ENCODE measurements around the gene APOC3.
"Not testable (repeated sequence)": the region's sequence is repeated elsewhere in the genome, so short reads cannot be mapped to it uniquely, and the experiment has no call there.

DNA sequence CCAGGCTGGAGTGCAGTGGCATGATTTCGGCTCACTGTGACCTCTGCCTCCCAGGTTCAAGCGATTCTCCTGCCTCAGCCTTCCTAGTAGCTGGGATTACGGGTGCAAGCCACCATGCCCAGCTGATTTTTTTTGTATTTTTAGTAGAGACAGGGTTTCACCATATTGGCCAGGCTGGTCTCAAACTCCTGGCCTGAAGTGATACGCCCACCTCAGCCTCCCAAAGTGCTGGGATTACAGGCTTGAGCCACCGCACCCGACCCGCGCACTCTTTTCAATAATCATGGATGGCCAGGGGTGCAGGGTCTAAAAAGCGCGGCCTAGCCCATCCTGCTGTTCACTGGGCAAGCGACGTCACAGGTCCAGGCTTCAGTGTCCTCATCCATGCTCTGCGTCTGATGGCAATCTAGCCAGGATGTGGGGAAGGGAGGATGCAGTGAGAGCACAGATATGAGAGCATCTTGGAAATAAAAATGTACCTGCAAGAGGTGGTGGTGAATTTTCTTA lies 4.9 kb downstream of the APOC3 start:
- TF ChIP-seq, protein P1, sequence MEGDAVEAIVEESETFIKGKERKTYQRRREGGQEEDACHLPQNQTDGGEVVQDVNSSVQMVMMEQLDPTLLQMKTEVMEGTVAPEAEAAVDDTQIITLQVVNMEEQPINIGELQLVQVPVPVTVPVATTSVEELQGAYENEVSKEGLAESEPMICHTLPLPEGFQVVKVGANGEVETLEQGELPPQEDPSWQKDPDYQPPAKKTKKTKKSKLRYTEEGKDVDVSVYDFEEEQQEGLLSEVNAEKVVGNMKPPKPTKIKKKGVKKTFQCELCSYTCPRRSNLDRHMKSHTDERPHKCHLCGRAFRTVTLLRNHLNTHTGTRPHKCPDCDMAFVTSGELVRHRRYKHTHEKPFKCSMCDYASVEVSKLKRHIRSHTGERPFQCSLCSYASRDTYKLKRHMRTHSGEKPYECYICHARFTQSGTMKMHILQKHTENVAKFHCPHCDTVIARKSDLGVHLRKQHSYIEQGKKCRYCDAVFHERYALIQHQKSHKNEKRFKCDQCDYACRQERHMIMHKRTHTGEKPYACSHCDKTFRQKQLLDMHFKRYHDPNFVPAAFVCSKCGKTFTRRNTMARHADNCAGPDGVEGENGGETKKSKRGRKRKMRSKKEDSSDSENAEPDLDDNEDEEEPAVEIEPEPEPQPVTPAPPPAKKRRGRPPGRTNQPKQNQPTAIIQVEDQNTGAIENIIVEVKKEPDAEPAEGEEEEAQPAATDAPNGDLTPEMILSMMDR (conservative IDR thresholded peaks at IDR 0.05; ENCODE audit: low read depth, low read length): not testable (repeated sequence)
- not testable (repeated sequence) for TF ChIP-seq EZH2phosphoT487 (IDR thresholded peaks at IDR 0.05; ENCODE audit: borderline replicate concordance, low read length)
